Astrocyte of the spinal cord (primary cell): ENCODE data around the gene DNMBP.
A peak's percentile ranks its signal among the peaks of the same experiment; 100 is the strongest.
"Not testable (repeated sequence)": the region's sequence is repeated elsewhere in the genome, so short reads cannot be mapped to it uniquely, and the experiment has no call there.

Source experiments
- DNase-seq: peaks from one replicate; pipeline ENCODE4 v3.0.0; 2011; ENCODE audit warnings: low read depth, low spot score
- H3K4me3 ChIP-seq: 2 replicates; pipeline ENCODE4 v1.5.1; 2011; ENCODE audit warnings: low read depth, mild to moderate bottlenecking, low read length, moderate library complexity
- CTCF ChIP-seq: IDR thresholded peaks from 2 replicates; pipeline ENCODE4 v1.5.1; 2012; ENCODE audit warnings: low read depth, mild to moderate bottlenecking, low read length, inconsistent platforms
- in situ Hi-C: cut with HindIII; loops from 2 replicates; pipeline ENCODE4 v1.10.0; 2017; ENCODE audit warnings: low sequenced_read_pairs

Gene DNMBP

GRCh38 chr10:99993701-99994689, 15.8 kb downstream of the DNMBP start:
- H3K4me3 ChIP-seq: no peak overlapping the region
- in situ Hi-C loops: no loop called here
- peak; percentile 93 for DNase-seq
- TF ChIP-seq CTCF: no peak

GRCh38 chr10:99985637-99986036, 24.1 kb downstream of the DNMBP start:
- in situ Hi-C loops, DNase-seq, H3K4me3 ChIP-seq: not testable (repeated sequence)

GRCh38 chr10:99984211-99985034, 25.3 kb downstream of the DNMBP start:
- in situ Hi-C loops: no loop called here
- TF ChIP-seq CTCF: no peak
- DNase-seq: peak; percentile 47
- H3K4me3 ChIP-seq: no peak overlapping the region

GRCh38 chr10:99983280-99983988, 26.3 kb downstream of the DNMBP start:
- H3K4me3 ChIP-seq: no peak overlapping the region

GRCh38 chr10:99982728-99983127, 27.0 kb downstream of the DNMBP start:
- in situ Hi-C loops: no loop called here
- H3K4me3 ChIP-seq: no peak overlapping the region
- TF ChIP-seq CTCF: no peak

More at GRCh38 chr10:99983280-99983988, 26.3 kb downstream of the DNMBP start:
- TF ChIP-seq CTCF: no peak
- DNase-seq: peak; percentile 71
- in situ Hi-C loops: no loop called here

GRCh38 chr10:99981581-99982199, 28.1 kb downstream of the DNMBP start:
- TF ChIP-seq CTCF: no peak
- in situ Hi-C loops: no loop called here
- no peak for DNase-seq
- no peak overlapping the region for H3K4me3 ChIP-seq

More at GRCh38 chr10:99982728-99983127, 27.0 kb downstream of the DNMBP start:
- DNase-seq: no peak
